H1 (cell line): ENCODE data around the gene PAGE2. TPM values are rescaled to one million over a fixed set of nuclear protein-coding genes. Genes with fewer than 3 reads are reported as not detected.
"Not testable (repeated sequence)": the region's sequence is repeated elsewhere in the genome, so short reads cannot be mapped to it uniquely, and the experiment has no call there.

ENCODE experiments used
- CTCF ChIA-PET: fragments of 300-600 bp; sonication (Branson Sonifier 250); formaldehyde crosslinking; loops from one replicate; lab custom pipeline; 2021; ENCODE audit not compliant: partially characterized antibody; lab: Charles Lee
- POLR2A ChIA-PET: fragments of 300-600 bp; sonication (Branson Sonifier 250); formaldehyde crosslinking; loops from one replicate; lab custom pipeline; 2021; ENCODE audit warnings: inconsistent platforms; ENCODE audit not compliant: partially characterized antibody; lab: Charles Lee
- DNase-seq, 2 experiments: peaks; one replicate each; pipeline versions ENCODE4 v3.0.0 to v3.0.0-alpha.2; 2010 to 2022; ENCODE audit warnings: low spot score in 2 of 2, low read depth in 1 of 2, mixed read lengths in 1 of 2
- FAIRE-seq: peaks from 2 replicates; lab custom pipeline; 2011; peaks lifted over from hg19 to GRCh38; lab: Jason Lieb, UNC
- H2AFZ ChIP-seq: 2 replicates; pipeline ENCODE4 v1.8.1; 2012; ENCODE audit warnings: low read length, inconsistent platforms
- H2AK5ac ChIP-seq: 2 replicates; pipeline ENCODE4 v1.6.1; 2013; ENCODE audit warnings: low read depth, low read length
- H2BK120ac ChIP-seq: replicated peaks from 2 replicates; pipeline ENCODE3; 2013; ENCODE audit warnings: low read depth, low read length, inconsistent platforms
- H2BK12ac ChIP-seq: 2 replicates; pipeline ENCODE4 v1.6.1; 2013; ENCODE audit warnings: low read depth, low read length
- H2BK15ac ChIP-seq: 2 replicates; pipeline ENCODE4 v1.6.1; 2013; ENCODE audit warnings: low read length
- H2BK20ac ChIP-seq: 2 replicates; pipeline ENCODE4 v1.6.1; 2013; ENCODE audit warnings: low read length
- H2BK5ac ChIP-seq: 2 replicates; pipeline ENCODE4 v1.6.1; 2013; ENCODE audit warnings: low read depth, low read length
- H3K14ac ChIP-seq: 2 replicates; pipeline ENCODE4 v1.6.1; 2013; ENCODE audit warnings: inconsistent platforms; ENCODE audit not compliant: insufficient read length
- H3K18ac ChIP-seq: 2 replicates; pipeline ENCODE4 v1.6.1; 2013; ENCODE audit warnings: low read length; ENCODE audit errors: extremely low read depth
- H3K23ac ChIP-seq: 2 replicates; pipeline ENCODE4 v1.6.1; 2013; ENCODE audit warnings: inconsistent platforms; ENCODE audit not compliant: insufficient read length
- H3K23me2 ChIP-seq: 2 replicates; pipeline ENCODE4 v1.6.1; 2013; ENCODE audit warnings: low read depth, low read length
- H3K27ac ChIP-seq: 2 replicates; pipeline ENCODE4 v1.6.1; 2011; ENCODE audit warnings: low read depth, low read length, inconsistent platforms
- H3K27me3 ChIP-seq, 4 experiments: replicated peaks in 1 of 4; 1 replicate in 1 of 4; 2 replicates in 3 of 4; pipeline versions ENCODE4 v1.6.1 to v1.8.1; 2011 to 2013; ENCODE audit warnings: low read length in 3 of 4, mild to moderate bottlenecking in 3 of 4, inconsistent platforms in 2 of 4, mixed read lengths in 2 of 4, moderate library complexity in 1 of 4; ENCODE audit not compliant: control insufficient read depth in 3 of 4, insufficient read depth in 3 of 4; ENCODE audit errors: extremely low read depth in 1 of 4
- H3K36me3 ChIP-seq, 4 experiments: 2 replicates each; pipeline versions ENCODE4 v1.6.1 to v1.8.1; 2011 to 2013; ENCODE audit warnings: mild to moderate bottlenecking in 4 of 4, low read length in 3 of 4, moderate library complexity in 2 of 4, control low read depth in 1 of 4, inconsistent platforms in 1 of 4; ENCODE audit not compliant: insufficient read depth in 4 of 4, control insufficient read depth in 2 of 4
- H3K4ac ChIP-seq: replicated peaks from 2 replicates; pipeline ENCODE3; 2013; ENCODE audit warnings: low read length, low read depth, mixed read lengths, inconsistent platforms; ENCODE audit not compliant: insufficient read length
- H3K4me1 ChIP-seq, 4 experiments: replicated peaks in 1 of 4; 1 replicate in 1 of 4; 2 replicates in 3 of 4; pipeline versions ENCODE4 v1.6.1 to v1.8.1; 2011 to 2013; ENCODE audit warnings: low read length in 3 of 4, inconsistent platforms in 2 of 4, mixed read lengths in 1 of 4; ENCODE audit not compliant: insufficient read depth in 4 of 4, control insufficient read depth in 3 of 4
- H3K4me2 ChIP-seq, 2 experiments: 2 replicates each; pipeline versions ENCODE4 v1.6.1 to v1.8.1; 2011 to 2013; ENCODE audit warnings: low read depth in 2 of 2, low read length in 2 of 2, control low read depth in 1 of 2, inconsistent platforms in 1 of 2, mild to moderate bottlenecking in 1 of 2; ENCODE audit not compliant: insufficient read depth in 1 of 2
- H3K4me3 ChIP-seq, 4 experiments: fragments of 200-600, 300-600 bp in 1 of 4; sonication (generic), shearing (Covaris generic), sonication (Bioruptor Twin) in 1 of 4; 2 replicates each; pipeline versions ENCODE4 v1.5.1 to v1.8.1; 2011 to 2016; ENCODE audit warnings: low read length in 4 of 4, low read depth in 3 of 4, control low read depth in 2 of 4, inconsistent platforms in 2 of 4, mild to moderate bottlenecking in 2 of 4, mixed read lengths in 1 of 4, moderate library complexity in 1 of 4; ENCODE audit not compliant: insufficient read depth in 2 of 4; ENCODE audit errors: extremely low read depth in 1 of 4
- H3K56ac ChIP-seq: replicated peaks from 2 replicates; pipeline ENCODE3; 2013; ENCODE audit warnings: low read depth, mild to moderate bottlenecking, mixed read lengths, low read length, inconsistent platforms; ENCODE audit not compliant: insufficient read length
- H3K79me1 ChIP-seq: 2 replicates; pipeline ENCODE4 v1.6.1; 2013; ENCODE audit warnings: low read depth, low read length, control low read depth
- H3K79me2 ChIP-seq, 2 experiments: 2 replicates each; pipeline versions ENCODE4 v1.6.1 to v1.8.1; 2012 to 2013; ENCODE audit warnings: low read length in 2 of 2, mild to moderate bottlenecking in 2 of 2, inconsistent platforms in 1 of 2; ENCODE audit not compliant: insufficient read depth in 2 of 2, control insufficient read depth in 1 of 2
- H3K9ac ChIP-seq, 4 experiments: replicated peaks in 1 of 4; 1 replicate in 1 of 4; 2 replicates in 3 of 4; pipeline versions ENCODE4 v1.6.1 to v1.8.1; 2011 to 2013; ENCODE audit warnings: low read depth in 3 of 4, low read length in 3 of 4, control low read depth in 2 of 4, mild to moderate bottlenecking in 2 of 4, moderate library complexity in 2 of 4, inconsistent platforms in 1 of 4; ENCODE audit errors: extremely low read depth in 1 of 4
- H3K9me3 ChIP-seq, 2 experiments: 2 replicates each; pipeline versions ENCODE4 v1.6.1 to v1.8.1; 2012 to 2013; ENCODE audit warnings: mild to moderate bottlenecking in 2 of 2, moderate library complexity in 2 of 2, control low read depth in 1 of 2, inconsistent platforms in 1 of 2, low read depth in 1 of 2, low read length in 1 of 2, mixed read lengths in 1 of 2; ENCODE audit not compliant: insufficient read depth in 2 of 2
- H4K20me1 ChIP-seq, 2 experiments: replicated peaks in 1 of 2; 2 replicates each; pipeline versions ENCODE3 to v1.8.1; 2011 to 2013; ENCODE audit warnings: inconsistent platforms in 2 of 2, low read length in 2 of 2, mild to moderate bottlenecking in 1 of 2; ENCODE audit not compliant: insufficient read depth in 2 of 2, control insufficient read depth in 1 of 2
- H4K5ac ChIP-seq: 2 replicates; pipeline ENCODE4 v1.6.1; 2013; ENCODE audit warnings: low read length, low read depth, mixed read lengths, inconsistent platforms; ENCODE audit not compliant: insufficient read length
- H4K8ac ChIP-seq: 2 replicates; pipeline ENCODE4 v1.8.0; 2013; ENCODE audit warnings: mild to moderate bottlenecking, moderate library complexity, low read length, inconsistent platforms; ENCODE audit not compliant: insufficient read depth; ENCODE audit errors: extremely low read depth
- H4K91ac ChIP-seq: replicated peaks from 2 replicates; pipeline ENCODE3; 2013; ENCODE audit warnings: low read length, mixed read lengths, inconsistent platforms; ENCODE audit not compliant: insufficient read length
- WGBS, 2 experiments: shearing (Covaris generic) in 1 of 2; methylation state at CpG; one replicate each; pipeline versions ENCODE4 v1.1.6 to v1.1.7; 2013 to 2015; ENCODE audit warnings: low lambda C conversion rate in 2 of 2, mixed read lengths in 2 of 2, inconsistent platforms in 1 of 2, low coverage in 1 of 2, missing lambda C conversion rate in 1 of 2; ENCODE audit not compliant: insufficient replicate concordance in 2 of 2, insufficient coverage in 1 of 2, insufficient read length in 1 of 2; ENCODE audit errors: extremely low coverage in 1 of 2, missing lambda C conversion rate in 1 of 2; 5-methylcytosine and 5-hydroxymethylcytosine counted together
- polyA plus RNA-seq, 7 experiments: library from polyadenylated mRNA; depleted of rRNA in 3 of 7; stranded (reverse) in 5 of 7; unstranded in 2 of 7; fragments of >200 nt in 5 of 7; fragments of 200-250 nt in 2 of 7; gene quantifications; 1 replicate in 5 of 7; 2 replicates in 1 of 7; 4 replicates in 1 of 7; pipeline versions ENCODE4 v1.2.1 to v1.2.3, GENCODE V29; 2011 to 2013; ENCODE audit warnings: missing spikeins in 2 of 7, mixed read lengths in 2 of 7
- total RNA-seq: library from RNA; stranded (reverse); fragmentation: NEBNext Ultra II Directional; extraction: Animal tissue kit (Norgen Biotek cat#: 25700); gene quantifications from 2 replicates; pipeline ENCODE4 v1.2.1, GENCODE V29; 2021
- TF ChIP-seq, protein P1 (sequence below): IDR thresholded peaks from 2 replicates; pipeline ENCODE4 v1.6.1; 2012; ENCODE audit warnings: inconsistent platforms

Gene PAGE2
- total and polyA plus RNA-seq, 2 of the 8 experiments (the other 6 are each of a cell fraction or from before 2014, with no cell fraction given): not detected

DNA sequence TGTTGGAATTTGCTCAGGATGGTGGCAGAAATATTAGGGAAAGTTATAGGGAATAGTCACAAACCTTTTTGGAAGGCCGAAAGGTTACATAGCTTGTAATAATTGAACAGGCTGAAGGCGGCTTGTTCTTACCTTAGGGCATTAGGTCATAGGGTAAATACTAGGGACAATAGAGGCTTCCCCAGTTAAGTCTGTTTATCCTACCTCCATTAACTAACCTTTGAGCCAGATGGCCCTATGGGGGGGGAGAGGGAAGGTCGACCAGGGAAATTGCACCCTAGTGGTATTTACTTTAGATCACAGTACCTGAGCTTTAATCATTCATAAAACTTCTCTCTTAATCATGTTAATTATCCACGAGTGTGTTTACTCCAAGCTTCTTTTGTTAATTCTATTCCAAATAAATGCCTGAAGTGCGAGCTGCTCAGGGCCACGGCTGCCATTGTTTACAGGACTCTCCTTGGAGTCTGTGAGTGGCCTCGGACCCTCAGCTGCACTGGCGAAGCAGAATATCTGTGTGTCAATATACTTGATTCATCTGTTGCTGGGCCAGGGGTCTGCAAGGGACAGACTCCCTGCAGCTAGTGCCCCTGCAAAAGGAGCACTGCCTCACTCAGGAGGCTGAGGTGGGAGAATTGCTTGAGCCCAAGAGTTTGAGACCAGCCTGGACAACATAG, 22.9 kb downstream of the PAGE2 start (continued):
- TF ChIP-seq, protein P1, sequence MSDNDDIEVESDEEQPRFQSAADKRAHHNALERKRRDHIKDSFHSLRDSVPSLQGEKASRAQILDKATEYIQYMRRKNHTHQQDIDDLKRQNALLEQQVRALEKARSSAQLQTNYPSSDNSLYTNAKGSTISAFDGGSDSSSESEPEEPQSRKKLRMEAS: no peak
- TF ChIP-seq, all 59 proteins: peak for 0

DNA sequence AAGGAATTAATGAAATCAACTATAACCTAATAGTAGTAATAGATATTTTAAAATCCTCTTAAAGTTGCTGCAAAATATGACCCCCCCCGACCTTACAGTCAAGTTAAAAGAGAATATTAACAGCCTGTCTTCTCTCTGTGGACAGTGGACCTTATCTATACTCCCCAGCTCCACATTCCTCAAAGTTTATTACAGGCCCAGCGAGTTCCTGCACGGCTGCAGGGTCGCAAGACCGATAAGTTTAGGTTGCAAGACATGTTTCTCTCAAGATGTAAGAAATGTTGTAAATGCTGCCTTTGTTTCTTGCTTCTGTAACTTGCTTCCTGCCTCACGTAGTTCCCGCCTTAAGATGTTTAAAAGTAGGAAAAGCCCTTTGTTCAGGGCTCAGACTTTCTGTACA, 27.8 kb downstream of the PAGE2 start:
- H4K8ac ChIP-seq, H4K5ac ChIP-seq, H4K20me1 ChIP-seq, DNase-seq, FAIRE-seq, H4K91ac ChIP-seq, H3K4me1 ChIP-seq, H3K79me1 ChIP-seq, H3K27ac ChIP-seq, H3K18ac ChIP-seq, H3K23ac ChIP-seq, CTCF ChIA-PET, H3K36me3 ChIP-seq, H3K79me2 ChIP-seq, H2BK15ac ChIP-seq, H2BK120ac ChIP-seq, H2AFZ ChIP-seq, H3K9me3 ChIP-seq, H2BK12ac ChIP-seq, H3K56ac ChIP-seq, H3K9ac ChIP-seq, H2AK5ac ChIP-seq, H3K23me2 ChIP-seq, H3K4me3 ChIP-seq, H3K14ac ChIP-seq, H3K4ac ChIP-seq, H2BK20ac ChIP-seq, POLR2A ChIA-PET, H3K27me3 ChIP-seq, H3K4me2 ChIP-seq, H2BK5ac ChIP-seq: not testable (repeated sequence)
- WGBS, 2 experiments: 73% methylated on average over 7 of the region's 7 CpGs; no CpG with 5 or more reads in 1 of the 2 experiments
